Fibroblast of villous mesenchyme (primary cell): ENCODE data around the gene CC2D1A. TPM values are rescaled to one million over a fixed set of nuclear protein-coding genes. Genes with fewer than 3 reads are reported as not detected.

Source experiments
- DNase-seq: peaks from one replicate; pipeline ENCODE4 v3.0.0-alpha.2; 2010; ENCODE audit warnings: low read depth
- H3K4me3 ChIP-seq: 2 replicates; pipeline ENCODE4 v1.5.1; 2011; ENCODE audit warnings: low read depth, mild to moderate bottlenecking, low read length
- total RNA-seq: library from RNA; depleted of rRNA; stranded (reverse); fragments of >200 nt; gene quantifications from 2 replicates; pipeline ENCODE4 v1.2.3, GENCODE V29; 2012
- TF ChIP-seq, protein P1 (sequence below): IDR thresholded peaks from 2 replicates; pipeline ENCODE4 v1.5.1; 2012; ENCODE audit warnings: low read depth, mild to moderate bottlenecking, low read length; ENCODE audit not compliant: insufficient read depth

CC2D1A gene
- total RNA-seq, 1 donor = 18.6 TPM

DNA sequence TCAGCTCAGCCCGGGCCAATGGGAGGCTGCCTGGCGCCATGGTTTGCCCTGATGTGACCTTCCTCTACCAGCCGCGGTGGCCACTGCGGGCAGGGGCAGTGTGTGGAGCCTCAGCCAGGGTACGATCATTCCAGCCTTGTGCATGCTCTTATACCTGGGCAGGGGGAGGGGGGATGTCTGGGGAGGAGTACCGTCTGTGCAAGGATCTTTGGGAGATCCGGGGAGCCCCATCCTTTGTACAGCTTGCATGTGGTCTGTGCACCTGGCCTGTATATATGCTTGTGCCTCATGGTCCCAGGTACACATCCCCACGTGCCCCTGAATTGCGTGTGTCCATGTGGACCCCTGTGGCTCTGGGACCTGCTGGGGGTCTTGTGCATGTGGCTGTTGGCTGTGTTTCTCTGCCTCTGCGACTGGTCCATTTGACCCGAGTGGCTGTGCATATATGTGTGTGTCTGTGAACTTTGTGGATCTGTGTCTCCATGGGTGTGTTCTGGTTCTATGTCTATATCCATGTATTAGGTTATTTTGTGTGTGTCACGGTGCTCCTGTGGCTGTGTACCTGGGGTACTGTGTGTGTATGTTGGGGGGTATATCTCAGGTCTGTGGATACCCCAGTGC is 41.8 kb upstream of the CC2D1A start:
- H3K4me3 ChIP-seq = no peak overlapping the region
- DNase-seq = no peak

DNA sequence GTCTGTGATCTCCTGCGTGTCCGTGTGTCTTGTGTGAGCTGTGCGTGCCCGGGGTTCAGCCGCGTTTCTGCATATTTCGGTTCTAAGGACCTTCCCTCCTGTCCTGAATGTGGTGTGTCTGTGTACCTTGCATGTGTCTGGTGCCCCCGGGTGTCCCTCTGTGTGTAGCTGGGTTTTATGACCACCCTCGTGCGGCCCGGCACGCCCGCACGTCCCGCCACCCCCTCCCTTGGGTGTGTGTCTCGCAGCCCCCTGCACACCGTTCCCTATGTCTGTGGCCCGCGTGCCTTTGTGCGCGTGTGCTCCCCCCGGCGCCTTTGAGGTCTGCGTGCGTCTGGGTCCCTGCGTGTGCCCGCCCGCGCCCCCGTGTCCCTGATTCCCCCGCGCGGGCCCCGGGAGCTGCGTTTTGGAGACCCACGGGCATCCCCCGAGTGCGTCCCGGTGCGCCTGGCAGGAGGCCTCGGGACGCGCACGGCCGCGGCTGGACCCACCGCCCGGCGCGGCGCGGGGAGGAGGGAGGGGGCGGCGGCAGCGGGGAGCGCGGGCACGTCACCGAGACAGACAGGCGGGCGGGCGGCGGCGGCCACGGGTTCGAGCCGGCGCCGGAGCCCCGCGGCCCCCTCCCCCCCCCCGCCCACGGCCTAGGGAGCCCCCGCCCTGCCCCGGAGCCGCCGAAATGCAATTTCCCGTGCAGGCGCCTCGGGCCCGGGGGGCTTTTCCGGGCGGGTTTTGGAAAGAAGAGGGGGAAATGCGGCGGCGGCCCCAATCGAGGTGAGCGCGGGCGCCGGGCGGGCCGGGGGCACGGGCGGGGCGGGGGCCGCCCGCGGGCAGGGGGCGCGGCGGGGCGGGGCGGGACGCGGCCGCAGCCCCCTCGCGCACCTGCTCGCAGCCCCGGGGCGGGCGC is 41.1 kb upstream of the CC2D1A start:
- no peak for DNase-seq
- peak overlapping the region; percentile 61 for H3K4me3 ChIP-seq
- TF ChIP-seq, protein P1, sequence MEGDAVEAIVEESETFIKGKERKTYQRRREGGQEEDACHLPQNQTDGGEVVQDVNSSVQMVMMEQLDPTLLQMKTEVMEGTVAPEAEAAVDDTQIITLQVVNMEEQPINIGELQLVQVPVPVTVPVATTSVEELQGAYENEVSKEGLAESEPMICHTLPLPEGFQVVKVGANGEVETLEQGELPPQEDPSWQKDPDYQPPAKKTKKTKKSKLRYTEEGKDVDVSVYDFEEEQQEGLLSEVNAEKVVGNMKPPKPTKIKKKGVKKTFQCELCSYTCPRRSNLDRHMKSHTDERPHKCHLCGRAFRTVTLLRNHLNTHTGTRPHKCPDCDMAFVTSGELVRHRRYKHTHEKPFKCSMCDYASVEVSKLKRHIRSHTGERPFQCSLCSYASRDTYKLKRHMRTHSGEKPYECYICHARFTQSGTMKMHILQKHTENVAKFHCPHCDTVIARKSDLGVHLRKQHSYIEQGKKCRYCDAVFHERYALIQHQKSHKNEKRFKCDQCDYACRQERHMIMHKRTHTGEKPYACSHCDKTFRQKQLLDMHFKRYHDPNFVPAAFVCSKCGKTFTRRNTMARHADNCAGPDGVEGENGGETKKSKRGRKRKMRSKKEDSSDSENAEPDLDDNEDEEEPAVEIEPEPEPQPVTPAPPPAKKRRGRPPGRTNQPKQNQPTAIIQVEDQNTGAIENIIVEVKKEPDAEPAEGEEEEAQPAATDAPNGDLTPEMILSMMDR = no peak

More for the DNA sequence above, 41.8 kb upstream of the CC2D1A start:
- TF ChIP-seq, protein P1 = no peak

DNA sequence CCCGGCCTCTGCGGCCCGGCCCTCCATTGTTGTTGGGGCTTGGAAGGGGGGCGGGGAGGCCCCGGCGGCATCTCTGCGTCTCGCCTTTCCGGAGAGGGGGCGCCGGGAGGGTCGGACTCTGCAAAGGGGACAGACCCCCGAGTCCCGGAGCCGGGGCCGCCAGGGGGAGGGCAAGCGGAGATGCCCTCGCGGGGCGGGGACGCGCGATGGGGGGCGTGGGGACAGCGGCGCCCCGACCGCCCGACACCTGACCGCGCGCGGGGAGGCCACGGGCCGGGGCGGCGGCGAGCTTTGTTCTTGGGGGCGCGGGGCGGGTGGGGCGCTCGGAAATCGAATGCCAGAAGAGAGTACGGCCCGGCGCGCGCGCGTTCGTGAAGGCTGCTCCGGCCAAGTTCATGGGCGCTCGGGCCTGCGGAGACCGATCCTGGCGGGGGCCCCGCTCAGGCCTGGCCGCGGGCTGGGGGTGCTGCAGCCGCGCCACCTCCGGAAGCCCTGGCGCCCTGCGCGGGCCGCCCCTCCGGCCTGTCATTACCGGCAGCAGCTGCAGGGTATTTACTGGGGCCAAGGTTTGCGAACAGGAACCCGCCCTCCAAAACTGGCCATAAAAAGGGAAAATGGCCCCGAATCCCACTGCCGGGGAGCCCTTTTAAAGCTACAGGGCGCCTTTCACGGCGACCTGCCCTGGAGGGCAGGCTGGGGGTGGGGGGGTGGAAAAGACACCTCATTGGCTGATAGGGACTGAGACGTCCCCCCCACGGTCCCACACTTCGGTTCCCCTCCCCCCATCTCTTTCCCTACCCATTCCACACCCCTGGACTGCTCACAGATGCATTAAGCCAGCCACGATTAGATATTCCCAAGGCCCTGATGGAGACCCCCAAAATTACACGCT is 40.2 kb upstream of the CC2D1A start:
- TF ChIP-seq, protein P1 = no peak
- no peak for DNase-seq
- peak overlapping the region; percentile 61 for H3K4me3 ChIP-seq

DNA sequence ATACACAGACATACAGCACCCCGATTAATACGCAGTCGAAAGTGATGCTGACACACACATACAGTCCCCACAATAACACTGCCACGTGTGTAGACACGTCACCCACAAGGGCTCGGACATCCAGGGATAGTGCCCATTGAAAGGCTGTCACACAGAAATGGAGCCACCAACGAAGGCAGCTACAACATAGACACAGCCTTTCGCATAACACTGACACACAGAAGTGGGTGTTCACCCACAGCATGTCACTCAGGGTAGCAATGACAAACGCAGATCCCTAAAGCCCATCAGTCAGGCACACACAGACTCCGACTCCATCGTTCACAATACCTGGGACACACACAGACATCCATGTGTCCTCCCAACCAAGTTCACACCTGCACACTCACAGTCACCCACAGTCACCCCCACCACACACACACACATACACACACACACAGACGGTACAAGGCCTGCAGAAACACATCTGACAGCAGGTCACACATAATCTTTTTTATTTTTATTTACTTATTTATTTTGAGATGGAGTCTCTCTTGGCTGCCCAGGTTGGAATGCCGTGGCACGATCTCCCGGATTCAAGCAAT is 39.4 kb upstream of the CC2D1A start:
- TF ChIP-seq, protein P1 = no peak
- no peak for DNase-seq
- peak overlapping the region; percentile 61 for H3K4me3 ChIP-seq

DNA sequence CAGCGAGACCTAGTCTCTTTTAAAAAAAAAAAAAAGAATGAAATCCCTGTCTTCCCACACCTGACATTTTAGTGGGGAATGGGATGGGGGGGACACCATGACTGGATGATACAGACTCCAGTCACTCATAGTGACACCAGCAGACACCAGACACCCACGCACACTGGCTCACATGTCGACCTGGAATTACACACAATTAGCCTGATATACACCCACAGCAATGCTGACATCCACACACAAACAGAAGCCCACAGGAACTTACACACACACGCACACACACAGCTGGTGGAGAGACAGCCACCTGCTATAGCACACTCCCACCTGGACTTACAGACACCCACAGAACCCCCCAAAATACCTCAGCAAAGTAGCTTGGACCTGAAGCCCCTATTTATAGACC is 37.3 kb upstream of the CC2D1A start:
- DNase-seq = no peak
- TF ChIP-seq, protein P1 = no peak
- no peak overlapping the region for H3K4me3 ChIP-seq

DNA sequence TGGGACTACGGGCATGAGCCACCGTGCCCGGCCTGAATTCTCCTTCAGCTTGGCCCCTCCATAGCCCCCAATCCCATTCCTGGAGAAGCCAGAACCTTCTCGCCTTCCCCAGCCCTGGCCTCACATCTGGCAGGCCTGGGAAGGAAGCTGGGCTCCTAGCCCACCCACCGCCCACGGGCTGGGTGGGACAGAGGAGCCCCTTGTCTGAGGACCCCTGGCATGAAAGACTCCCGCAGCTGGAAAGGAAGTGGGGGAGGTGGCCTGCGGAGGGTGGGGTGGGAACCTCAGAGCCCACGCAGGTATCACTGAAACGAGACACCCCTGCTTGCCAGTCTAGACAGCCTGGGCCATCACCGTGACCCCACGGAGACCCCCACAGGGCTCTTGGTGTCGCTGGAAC is 36.7 kb upstream of the CC2D1A start:
- TF ChIP-seq, protein P1 = no peak
- DNase-seq = no peak
- H3K4me3 ChIP-seq = no peak overlapping the region
